Fibroblast of pulmonary artery (primary cell): ENCODE measurements around the gene PRR30.
"Not testable (repeated sequence)": the region's sequence is repeated elsewhere in the genome, so short reads cannot be mapped to it uniquely, and the experiment has no call there.

Source experiments
- DNase-seq: peaks from one replicate; pipeline ENCODE4 v3.0.0-alpha.2; 2010; ENCODE audit warnings: low read depth
- H3K4me3 ChIP-seq: replicated peaks from 2 replicates; pipeline ENCODE4 v1.5.1; 2011; ENCODE audit warnings: low read depth, mild to moderate bottlenecking, control low read depth, low read length, moderate library complexity
- TF ChIP-seq, protein P1 (sequence below): IDR thresholded peaks from 2 replicates; pipeline ENCODE4 v1.5.1; 2011; ENCODE audit warnings: mild to moderate bottlenecking, control low read depth, low read length, inconsistent platforms; ENCODE audit errors: missing control alignments

PRR30 gene

DNA sequence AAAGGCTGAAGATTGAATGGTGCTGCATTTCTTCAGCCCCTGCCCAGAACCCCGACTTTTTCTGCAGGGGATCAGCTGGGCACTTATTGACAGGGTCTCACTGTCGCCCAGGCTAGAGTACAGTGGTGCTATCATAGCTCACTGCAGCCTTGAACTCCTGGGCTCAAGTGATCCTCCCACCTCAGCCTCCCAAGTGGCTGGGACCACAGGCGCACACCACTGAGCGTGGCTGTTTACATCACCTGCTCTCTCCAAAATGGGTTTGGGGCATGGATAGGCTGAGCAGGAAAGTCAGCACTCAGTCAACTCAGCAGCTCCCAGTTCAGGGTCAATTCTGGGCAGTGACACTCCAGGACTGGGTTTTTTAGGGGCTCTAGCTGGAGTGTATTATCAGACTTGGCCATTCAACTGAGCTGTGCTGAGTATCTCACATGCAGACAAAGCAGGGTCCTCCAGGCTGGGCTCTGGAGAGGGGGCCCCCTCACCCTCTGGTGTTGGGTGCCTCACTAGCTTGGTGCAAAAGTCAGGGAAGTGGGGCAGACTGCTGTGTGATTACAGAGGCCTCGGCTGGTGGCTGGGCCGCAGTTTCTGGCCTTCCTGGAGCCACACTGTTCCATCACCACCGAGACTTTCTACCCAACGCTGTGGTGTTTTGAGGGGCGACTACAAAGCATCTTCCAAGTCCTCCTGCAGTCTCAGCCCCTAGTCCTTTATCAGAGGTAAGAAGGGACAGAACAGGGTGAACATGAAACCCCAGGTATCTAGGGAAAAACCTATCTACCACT is 11.1 kb downstream of the PRR30 start:
- no peak overlapping the region for H3K4me3 ChIP-seq
- TF ChIP-seq, protein P1, sequence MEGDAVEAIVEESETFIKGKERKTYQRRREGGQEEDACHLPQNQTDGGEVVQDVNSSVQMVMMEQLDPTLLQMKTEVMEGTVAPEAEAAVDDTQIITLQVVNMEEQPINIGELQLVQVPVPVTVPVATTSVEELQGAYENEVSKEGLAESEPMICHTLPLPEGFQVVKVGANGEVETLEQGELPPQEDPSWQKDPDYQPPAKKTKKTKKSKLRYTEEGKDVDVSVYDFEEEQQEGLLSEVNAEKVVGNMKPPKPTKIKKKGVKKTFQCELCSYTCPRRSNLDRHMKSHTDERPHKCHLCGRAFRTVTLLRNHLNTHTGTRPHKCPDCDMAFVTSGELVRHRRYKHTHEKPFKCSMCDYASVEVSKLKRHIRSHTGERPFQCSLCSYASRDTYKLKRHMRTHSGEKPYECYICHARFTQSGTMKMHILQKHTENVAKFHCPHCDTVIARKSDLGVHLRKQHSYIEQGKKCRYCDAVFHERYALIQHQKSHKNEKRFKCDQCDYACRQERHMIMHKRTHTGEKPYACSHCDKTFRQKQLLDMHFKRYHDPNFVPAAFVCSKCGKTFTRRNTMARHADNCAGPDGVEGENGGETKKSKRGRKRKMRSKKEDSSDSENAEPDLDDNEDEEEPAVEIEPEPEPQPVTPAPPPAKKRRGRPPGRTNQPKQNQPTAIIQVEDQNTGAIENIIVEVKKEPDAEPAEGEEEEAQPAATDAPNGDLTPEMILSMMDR, result no peak
- no peak for DNase-seq

DNA sequence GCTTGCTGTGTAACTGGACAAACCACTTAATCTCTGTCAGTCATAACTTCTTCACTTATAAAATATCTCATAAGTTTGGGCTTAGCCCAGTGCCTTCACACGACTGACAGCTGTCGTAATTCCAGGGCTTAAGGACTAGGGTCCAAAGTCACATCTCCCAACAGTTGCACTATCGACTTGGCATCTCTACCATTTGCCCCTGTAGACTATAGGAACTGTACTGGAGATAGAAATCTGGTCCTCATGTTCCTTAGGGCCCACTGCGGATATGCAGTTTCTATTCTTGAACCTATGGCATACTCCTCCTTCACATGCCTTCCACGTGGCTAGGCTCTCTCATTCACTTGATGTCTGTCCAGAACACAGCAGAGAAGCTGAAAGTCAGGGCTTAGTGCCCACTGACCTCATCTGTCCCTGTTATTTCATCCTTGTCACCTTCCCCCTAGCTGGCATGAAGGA is 12.9 kb downstream of the PRR30 start:
- no peak for DNase-seq
- no peak overlapping the region for H3K4me3 ChIP-seq
- TF ChIP-seq, protein P1, result no peak

DNA sequence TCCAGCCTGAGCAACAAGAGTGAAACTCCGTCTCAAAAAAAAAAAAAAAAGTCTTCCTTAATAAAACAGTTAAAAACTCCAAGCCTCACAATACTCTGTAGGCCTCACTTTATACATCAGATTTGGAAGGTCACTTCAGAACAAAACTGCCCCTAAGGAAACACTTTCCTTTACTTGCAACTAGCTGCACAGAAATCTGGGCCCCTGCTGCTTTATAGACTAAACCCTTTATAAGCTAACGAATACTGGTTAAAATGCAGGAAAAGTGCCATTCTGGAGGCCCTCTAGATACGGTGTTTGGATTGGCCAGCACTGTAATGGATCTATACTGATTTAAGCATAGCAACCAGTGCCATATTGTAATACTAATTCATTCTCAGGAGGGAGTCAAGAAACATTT is 14.1 kb downstream of the PRR30 start:
- no peak overlapping the region for H3K4me3 ChIP-seq
- TF ChIP-seq, protein P1, result no peak
- DNase-seq, result no peak

DNA sequence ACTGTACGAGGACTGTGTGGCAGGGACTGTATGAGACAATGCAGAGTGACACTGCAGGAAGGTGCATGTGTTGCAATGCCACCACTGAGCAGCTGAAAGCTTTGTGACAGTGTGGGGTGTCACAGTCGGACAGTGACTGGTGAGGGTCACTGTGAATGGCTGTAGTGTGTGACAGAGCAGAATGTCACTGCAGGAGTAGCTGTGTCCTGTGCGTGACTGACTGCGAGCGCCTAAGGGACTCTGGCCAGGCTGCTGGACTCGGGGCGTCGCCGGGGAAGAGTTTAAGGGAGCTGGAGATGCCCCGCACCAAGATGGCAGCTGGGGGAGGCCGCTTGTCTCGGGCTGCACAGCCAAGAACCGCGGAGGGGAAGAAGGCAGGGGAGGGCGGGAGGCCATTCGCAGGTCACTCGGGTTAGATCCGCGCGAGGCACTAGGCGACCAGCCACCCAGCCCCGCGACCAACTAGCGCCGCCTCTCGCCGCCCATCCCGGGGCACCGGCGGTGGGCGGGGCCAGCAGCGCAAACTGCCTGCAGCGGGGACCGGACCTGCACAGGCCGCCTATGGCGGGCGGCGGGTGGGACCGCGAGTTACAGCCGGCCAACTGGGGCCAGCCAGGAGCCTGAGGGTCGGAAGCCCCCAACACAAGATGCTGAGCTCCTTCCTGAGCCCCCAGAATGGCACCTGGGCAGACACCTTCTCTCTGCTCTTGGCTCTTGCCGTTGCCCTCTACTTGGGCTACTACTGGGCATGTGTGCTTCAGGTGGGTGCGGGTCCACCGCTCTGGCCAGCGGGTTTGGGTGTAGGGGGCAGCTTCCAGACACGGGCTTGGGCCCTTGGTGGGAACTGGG is 15.7 kb downstream of the PRR30 start, which contains the start of gene ABHD1:
TSS of gene ABHD1 (plus strand) at position 514 of the 849 bp plus-strand sequence. CDS start at position 648, 134 bp downstream.
- TF ChIP-seq, protein P1, result no peak
- peak within 1 kb of the TSS; percentile 57 for H3K4me3 ChIP-seq
- no peak for DNase-seq

DNA sequence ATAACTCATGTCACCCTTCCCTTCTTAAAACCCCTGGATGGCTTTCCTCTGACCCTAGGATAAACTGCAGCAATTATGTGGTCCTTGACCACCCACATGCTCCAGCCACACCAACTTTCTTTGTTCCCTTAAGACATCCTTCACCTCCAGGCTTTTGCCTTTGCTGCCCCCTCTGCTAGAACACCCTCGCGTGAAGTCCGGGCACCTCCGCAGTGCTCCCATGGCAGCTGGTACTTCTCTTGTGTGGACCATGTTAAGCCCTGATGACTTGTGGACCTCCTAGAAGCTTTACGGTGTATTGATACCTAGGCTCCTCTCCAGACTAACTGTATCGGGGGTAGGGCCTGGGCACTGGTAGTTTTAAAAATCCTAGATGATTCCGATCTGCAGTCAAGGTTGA is 16.4 kb downstream of the PRR30 start:
- no peak overlapping the region for H3K4me3 ChIP-seq
- TF ChIP-seq, protein P1, result no peak
- DNase-seq, result no peak

DNA sequence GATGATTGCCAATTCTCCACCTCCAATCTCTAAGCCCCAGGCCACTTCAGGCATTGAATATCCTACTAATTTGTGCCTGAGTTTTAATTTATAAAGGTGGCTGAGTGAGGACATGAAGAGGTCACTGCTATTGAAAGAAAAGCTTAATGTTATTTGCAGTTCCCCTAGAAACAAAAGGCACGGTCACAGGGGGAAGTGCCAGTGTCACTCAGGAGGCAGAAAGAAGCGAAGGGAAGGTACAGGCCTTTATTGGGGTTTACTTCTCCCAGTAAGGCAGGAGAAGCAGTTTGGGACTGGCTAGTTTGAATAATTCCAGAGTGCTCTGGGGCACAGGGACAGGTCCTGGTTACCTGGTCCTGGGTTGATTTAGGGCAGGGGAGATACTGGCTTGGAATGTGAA is 17.3 kb downstream of the PRR30 start:
- no peak overlapping the region for H3K4me3 ChIP-seq
- DNase-seq, result no peak
- TF ChIP-seq, protein P1, result no peak

DNA sequence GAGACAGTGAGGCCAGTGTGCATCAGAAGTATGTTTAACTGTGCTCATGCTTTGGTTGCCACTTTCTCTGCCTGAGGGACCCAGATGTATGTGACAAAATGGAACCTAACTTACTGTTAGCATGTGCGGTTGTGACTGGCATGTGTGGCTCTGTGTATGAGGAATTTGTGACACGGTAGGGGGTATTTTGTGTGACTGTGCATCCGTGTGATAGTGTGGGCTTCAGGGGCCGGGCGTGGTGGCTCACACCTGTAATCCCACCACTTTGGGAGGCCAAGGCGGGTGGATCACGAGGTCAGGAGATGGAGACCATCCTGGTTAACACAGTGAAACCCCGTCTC is 19.9 kb downstream of the PRR30 start:
- peak overlapping the region; percentile 32 for H3K4me3 ChIP-seq
- DNase-seq, result not testable (repeated sequence)
